Mesendoderm (in vitro differentiated cells): ENCODE measurements around the gene OR2S2.
"Not testable (repeated sequence)": the region's sequence is repeated elsewhere in the genome, so short reads cannot be mapped to it uniquely, and the experiment has no call there.

Experiments used
- DNase-seq: peaks from one replicate; pipeline ENCODE4 v3.0.0; 2013
- H2AK5ac ChIP-seq: 2 replicates; pipeline ENCODE4 v1.6.1; 2013; ENCODE audit warnings: low read length, inconsistent platforms
- H2BK120ac ChIP-seq: 2 replicates; pipeline ENCODE4 v1.6.1; 2013; ENCODE audit warnings: low read depth, mild to moderate bottlenecking, low read length, moderate library complexity, mixed read lengths
- H2BK15ac ChIP-seq: replicated peaks from 2 replicates; pipeline ENCODE4 v1.6.1; 2013; ENCODE audit warnings: low read depth, mild to moderate bottlenecking, moderate library complexity
- H2BK5ac ChIP-seq: 2 replicates; pipeline ENCODE4 v1.6.1; 2013; ENCODE audit warnings: low read length, inconsistent platforms
- H3K18ac ChIP-seq: 2 replicates; pipeline ENCODE4 v1.6.1; 2013; ENCODE audit warnings: mild to moderate bottlenecking, low read length, mixed read lengths
- H3K23ac ChIP-seq: one replicate; pipeline ENCODE4 v1.6.1; 2013; ENCODE audit warnings: low read length
- H3K27ac ChIP-seq: 2 replicates; pipeline ENCODE4 v1.5.1; 2013; ENCODE audit warnings: low read depth, mild to moderate bottlenecking, inconsistent platforms, low read length, moderate library complexity
- H3K27me3 ChIP-seq: 2 replicates; pipeline ENCODE4 v1.6.1; 2013; ENCODE audit warnings: low read length, control low read depth, mild to moderate bottlenecking, inconsistent platforms; ENCODE audit not compliant: insufficient read depth, poor library complexity
- H3K36me3 ChIP-seq: 2 replicates; pipeline ENCODE4 v1.6.1; 2013; ENCODE audit warnings: low read length, inconsistent platforms; ENCODE audit not compliant: control insufficient read depth, insufficient read depth
- H3K4ac ChIP-seq: one replicate; pipeline ENCODE4 v1.6.1; 2013; ENCODE audit warnings: low read depth, mild to moderate bottlenecking, low read length, moderate library complexity
- H3K4me1 ChIP-seq: 2 replicates; pipeline ENCODE4 v1.6.1; 2013; ENCODE audit warnings: low read depth, low read length, inconsistent platforms; ENCODE audit not compliant: control insufficient read depth
- H3K4me2 ChIP-seq: 2 replicates; pipeline ENCODE4 v1.6.1; 2013; ENCODE audit warnings: low read length
- H3K4me3 ChIP-seq: 2 replicates; pipeline ENCODE4 v1.5.1; 2013; ENCODE audit warnings: mild to moderate bottlenecking, low read length
- H3K56ac ChIP-seq: one replicate; pipeline ENCODE4 v1.6.1; 2013; ENCODE audit warnings: low read length
- H3K79me1 ChIP-seq: 2 replicates; pipeline ENCODE4 v1.6.1; 2013; ENCODE audit warnings: low read length, inconsistent platforms
- H3K79me2 ChIP-seq: 2 replicates; pipeline ENCODE4 v1.6.1; 2013; ENCODE audit warnings: mild to moderate bottlenecking, low read length; ENCODE audit not compliant: control insufficient read depth, insufficient read depth
- H3K9ac ChIP-seq: 2 replicates; pipeline ENCODE4 v1.6.1; 2013; ENCODE audit warnings: low read length, inconsistent platforms
- H4K5ac ChIP-seq: one replicate; pipeline ENCODE4 v1.6.1; 2013; ENCODE audit warnings: low read length
- H4K8ac ChIP-seq: one replicate; pipeline ENCODE4 v1.6.1; 2013; ENCODE audit warnings: low read depth, mild to moderate bottlenecking, control low read depth, low read length, moderate library complexity
- WGBS: extraction: QIAGEN DNeasy Blood & Tissue Kit; methylation state at CpG from one replicate; pipeline ENCODE4 v1.1.7; 2013; ENCODE audit warnings: low lambda C conversion rate, missing lambda C conversion rate; ENCODE audit not compliant: insufficient coverage; ENCODE audit errors: extremely low coverage; 5-methylcytosine and 5-hydroxymethylcytosine counted together

Gene OR2S2

DNA sequence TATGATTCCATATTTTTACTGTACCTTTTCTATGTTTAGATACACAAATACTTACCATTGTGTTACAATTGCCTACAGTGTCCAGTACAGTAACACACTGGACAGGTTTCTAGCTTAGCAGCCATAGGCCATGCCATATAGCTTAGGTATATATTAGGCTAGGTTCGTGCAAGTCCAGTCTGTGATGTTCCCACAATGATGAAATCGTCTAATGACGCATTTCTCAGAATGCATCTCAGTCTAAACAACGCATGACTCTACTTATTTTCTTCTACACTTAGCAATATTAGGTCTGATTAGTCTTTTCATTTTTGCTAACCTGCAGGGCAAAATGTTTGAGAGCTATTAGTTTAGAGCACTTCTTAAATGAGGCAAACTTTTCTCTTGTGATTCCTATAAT lies 22.7 kb downstream of the OR2S2 start:
- no peak overlapping the region for H4K8ac ChIP-seq
- H2BK5ac ChIP-seq, result no peak overlapping the region
- no peak overlapping the region for H3K18ac ChIP-seq
- H3K23ac ChIP-seq, result no peak overlapping the region
- no peak overlapping the region for H2AK5ac ChIP-seq
- H3K79me2 ChIP-seq, result no peaks in the 10 kb centered on the region
- no peak overlapping the region for H3K4me3 ChIP-seq
- no peak overlapping the region for H2BK120ac ChIP-seq
- no peaks in the 10 kb centered on the region for H3K79me1 ChIP-seq
- H3K36me3 ChIP-seq, result no peaks in the 10 kb centered on the region
- no peak overlapping the region for H3K9ac ChIP-seq
- no peak overlapping the region for H3K56ac ChIP-seq
- DNase-seq, result no peak
- H2BK15ac ChIP-seq, result no peak overlapping the region
- H4K5ac ChIP-seq, result no peak overlapping the region
- H3K4ac ChIP-seq, result no peak overlapping the region
- H3K4me2 ChIP-seq, result no peak overlapping the region
- no peaks in the 10 kb centered on the region for H3K27me3 ChIP-seq
- H3K4me1 ChIP-seq, result no peaks in the 10 kb centered on the region
- H3K27ac ChIP-seq, result no peak overlapping the region
- no CpG with 5 or more reads among the region's 4 CpGs for WGBS

DNA sequence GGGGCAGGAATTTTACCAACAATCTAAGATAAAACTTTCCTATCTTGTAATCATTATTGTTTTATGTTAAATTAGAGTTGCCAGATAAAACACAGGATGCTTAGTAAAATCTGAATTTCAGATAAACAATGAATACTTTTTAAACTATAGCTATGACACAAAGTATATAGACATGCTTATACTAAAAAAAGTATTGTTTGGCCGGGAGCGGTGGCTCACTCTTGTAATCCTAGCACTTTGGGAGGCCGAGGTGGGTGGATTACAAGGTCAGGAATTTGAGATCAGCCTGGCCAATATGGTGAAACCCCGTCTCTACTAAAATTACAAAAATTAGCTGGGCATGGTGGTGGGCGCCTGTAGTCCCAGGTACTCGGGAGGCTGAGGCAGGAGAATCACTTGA lies 23.9 kb downstream of the OR2S2 start:
- not testable (repeated sequence) for H3K56ac ChIP-seq, H3K4me2 ChIP-seq, H3K23ac ChIP-seq, DNase-seq, H3K36me3 ChIP-seq, H3K79me1 ChIP-seq, H4K8ac ChIP-seq, H2BK15ac ChIP-seq, H3K4ac ChIP-seq, H3K4me3 ChIP-seq, H3K79me2 ChIP-seq, H3K27me3 ChIP-seq, H3K27ac ChIP-seq, H3K18ac ChIP-seq, H2BK5ac ChIP-seq, H2AK5ac ChIP-seq, H3K9ac ChIP-seq, H4K5ac ChIP-seq, H3K4me1 ChIP-seq, H2BK120ac ChIP-seq
- whole genome bisulfite sequencing, result no CpG with 5 or more reads among the region's 6 CpGs

GRCh38 chr9:35933550-35934067 lies 24.3 kb downstream of the OR2S2 start:
- H2BK120ac ChIP-seq, result no peak overlapping the region
- no peak overlapping the region for H3K27ac ChIP-seq
- WGBS, result no CpG with 5 or more reads among the region's 4 CpGs
- no peak overlapping the region for H2BK15ac ChIP-seq
- no peaks in the 10 kb centered on the region for H3K27me3 ChIP-seq
- H4K8ac ChIP-seq, result no peak overlapping the region
- H3K4me1 ChIP-seq, result no peaks in the 10 kb centered on the region
- no peak for DNase-seq
- H4K5ac ChIP-seq, result no peak overlapping the region
- H3K4me3 ChIP-seq, result no peak overlapping the region
- no peak overlapping the region for H3K4me2 ChIP-seq
- no peak overlapping the region for H2BK5ac ChIP-seq
- H3K36me3 ChIP-seq, result no peaks in the 10 kb centered on the region
- no peak overlapping the region for H3K9ac ChIP-seq
- no peak overlapping the region for H2AK5ac ChIP-seq
- no peak overlapping the region for H3K4ac ChIP-seq
- H3K79me2 ChIP-seq, result no peaks in the 10 kb centered on the region
- H3K79me1 ChIP-seq, result no peaks in the 10 kb centered on the region
- no peak overlapping the region for H3K56ac ChIP-seq
- no peak overlapping the region for H3K23ac ChIP-seq
- no peak overlapping the region for H3K18ac ChIP-seq

- Histone ChIP-seq H3K56ac (no peak overlapping the region), H3K9ac (no peak overlapping the region), H3K36me3 (no peaks in the 10 kb centered on the region), H3K4me3 (no peak overlapping the region), H3K4me1 (no peaks in the 10 kb centered on the region), H3K4me2 (no peak overlapping the region), H4K8ac (no peak overlapping the region), H3K23ac (no peak overlapping the region), H3K79me2 (no peaks in the 10 kb centered on the region), H3K27me3 (no peaks in the 10 kb centered on the region), H4K5ac (no peak overlapping the region), H3K27ac (no peak overlapping the region), H2BK5ac (no peak overlapping the region), H3K4ac (no peak overlapping the region), H2BK120ac (no peak overlapping the region), H3K79me1 (no peaks in the 10 kb centered on the region), H2AK5ac (no peak overlapping the region), H2BK15ac (no peak overlapping the region), H3K18ac (no peak overlapping the region)
- no CpG with 5 or more reads among the region's 3 CpGs for WGBS
- DNase-seq, result no peak
These were observed 25.2 kb downstream of the OR2S2 start for GRCh38 chr9:35932735-35933134.

GRCh38 chr9:35930989-35931388 lies 27.0 kb downstream of the OR2S2 start:
- H3K18ac ChIP-seq, result no peak overlapping the region
- no peak overlapping the region for H3K27ac ChIP-seq
- no peak overlapping the region for H2BK5ac ChIP-seq
- H3K4me1 ChIP-seq, result no peaks in the 10 kb centered on the region
- H3K27me3 ChIP-seq, result no peaks in the 10 kb centered on the region
- no peak overlapping the region for H3K4me3 ChIP-seq
- no peaks in the 10 kb centered on the region for H3K79me2 ChIP-seq
- DNase-seq, result no peak
- H4K5ac ChIP-seq, result no peak overlapping the region
- no peak overlapping the region for H3K56ac ChIP-seq
- no peak overlapping the region for H2BK120ac ChIP-seq
- no peak overlapping the region for H3K23ac ChIP-seq
- WGBS, result no CpG with 5 or more reads among the region's 3 CpGs
- H3K4me2 ChIP-seq, result no peak overlapping the region
- no peak overlapping the region for H3K4ac ChIP-seq
- H3K79me1 ChIP-seq, result no peaks in the 10 kb centered on the region
- H3K36me3 ChIP-seq, result no peaks in the 10 kb centered on the region
- no peak overlapping the region for H4K8ac ChIP-seq
- H2BK15ac ChIP-seq, result no peak overlapping the region
- H3K9ac ChIP-seq, result no peak overlapping the region
- no peak overlapping the region for H2AK5ac ChIP-seq

DNA sequence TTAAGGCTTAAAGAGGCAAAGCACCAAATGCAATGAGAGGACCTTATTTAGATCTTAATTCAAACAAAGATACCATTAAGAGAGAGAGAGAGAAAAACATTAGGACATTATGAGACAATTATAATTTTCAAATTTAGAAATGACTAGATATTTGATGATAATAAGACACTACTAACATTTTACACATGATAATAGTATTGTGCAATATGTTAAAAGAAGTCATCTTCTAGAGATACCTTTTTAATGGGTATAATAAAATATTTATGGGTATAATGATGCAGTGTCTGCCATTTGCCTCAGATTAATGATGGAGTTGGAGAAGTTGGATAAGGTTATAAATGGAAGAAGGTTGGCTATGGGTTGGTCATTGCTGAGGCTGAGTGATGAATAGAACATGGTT lies 27.4 kb downstream of the OR2S2 start:
- no peak overlapping the region for H3K56ac ChIP-seq
- no peak overlapping the region for H4K8ac ChIP-seq
- no peaks in the 10 kb centered on the region for H3K36me3 ChIP-seq
- H3K79me1 ChIP-seq, result no peaks in the 10 kb centered on the region
- no peak overlapping the region for H2BK15ac ChIP-seq
- H3K79me2 ChIP-seq, result no peaks in the 10 kb centered on the region
- H4K5ac ChIP-seq, result no peak overlapping the region
- H2BK120ac ChIP-seq, result no peak overlapping the region
- no peak overlapping the region for H3K4ac ChIP-seq
- no peak overlapping the region for H3K18ac ChIP-seq
- no peak overlapping the region for H3K4me3 ChIP-seq
- no peak overlapping the region for H3K9ac ChIP-seq
- no peak overlapping the region for H3K27ac ChIP-seq
- H2BK5ac ChIP-seq, result no peak overlapping the region
- H3K4me1 ChIP-seq, result no peaks in the 10 kb centered on the region
- H3K27me3 ChIP-seq, result no peaks in the 10 kb centered on the region
- no peak overlapping the region for H2AK5ac ChIP-seq
- H3K23ac ChIP-seq, result no peak overlapping the region
- H3K4me2 ChIP-seq, result no peak overlapping the region
- DNase-seq, result no peak
